Smooth muscle cell (in vitro differentiated cells): Measurements from ENCODE around the gene ETV6. TPM values are rescaled to one million over a fixed set of nuclear protein-coding genes. Genes with fewer than 3 reads are reported as not detected.

ENCODE experiments used
- DNase-seq: peaks from one replicate; lab custom pipeline; 2025; ENCODE audit not compliant: unreplicated experiment; lab: John Stamatoyannopoulos, UW
- H2AFZ ChIP-seq: fragments of 200-600 bp; sonication (generic); 2 replicates; pipeline ENCODE4 v1.6.0; 2016; ENCODE audit warnings: antibody characterized with exemption, low read depth, mild to moderate bottlenecking
- H3F3A ChIP-seq: fragments of 200-600 bp; sonication (generic); 2 replicates; pipeline ENCODE4 v1.6.0; 2017; ENCODE audit warnings: antibody characterized with exemption, low read depth
- H3K27ac ChIP-seq: fragments of 200-600 bp; sonication (generic); 2 replicates; pipeline ENCODE4 v1.5.1; 2016; ENCODE audit warnings: low read depth, mild to moderate bottlenecking
- H3K27me3 ChIP-seq: fragments of 200-600 bp; sonication (generic); 2 replicates; pipeline ENCODE4 v1.6.1; 2016; ENCODE audit warnings: low read depth, mild to moderate bottlenecking
- H3K36me3 ChIP-seq: fragments of 200-600 bp; sonication (generic); 2 replicates; pipeline ENCODE4 v1.5.1; 2016; ENCODE audit warnings: low read depth
- H3K4me1 ChIP-seq: fragments of 200-600 bp; sonication (generic); 2 replicates; pipeline ENCODE4 v1.5.1; 2016; ENCODE audit warnings: low read depth
- H3K4me2 ChIP-seq: fragments of 200-600 bp; sonication (generic); 2 replicates; pipeline ENCODE4 v1.6.0; 2016; ENCODE audit warnings: mild to moderate bottlenecking
- H3K4me3 ChIP-seq: fragments of 200-600 bp; sonication (generic); 2 replicates; pipeline ENCODE4 v1.5.1; 2016; ENCODE audit warnings: mild to moderate bottlenecking
- H3K79me2 ChIP-seq: fragments of 200-600 bp; sonication (generic); 2 replicates; pipeline ENCODE4 v1.6.0; 2016; ENCODE audit warnings: low read depth, mild to moderate bottlenecking
- H3K9ac ChIP-seq: fragments of 200-600 bp; sonication (generic); 2 replicates; pipeline ENCODE4 v1.6.0; 2016; ENCODE audit warnings: low read depth
- H3K9me3 ChIP-seq: fragments of 200-600 bp; sonication (generic); replicated peaks from 2 replicates; pipeline ENCODE4 v1.5.1; 2016; ENCODE audit warnings: low read depth
- H4K20me1 ChIP-seq: fragments of 200-600 bp; sonication (generic); 2 replicates; pipeline ENCODE4 v1.6.0; 2016; ENCODE audit warnings: low read depth
- CTCF ChIP-seq: fragments of 200-600 bp; sonication (generic); IDR thresholded peaks from 2 replicates; pipeline ENCODE4 v1.5.1; 2017; ENCODE audit warnings: borderline replicate concordance, mild to moderate bottlenecking, antibody characterized with exemption; ENCODE audit not compliant: insufficient read depth, poor library complexity, severe bottlenecking
- WGBS: methylation state at CpG from one replicate; pipeline ENCODE4 v1.1.7; 2016; ENCODE audit warnings: low lambda C conversion rate; 5-methylcytosine and 5-hydroxymethylcytosine counted together
- polyA plus RNA-seq: library from polyadenylated mRNA; unstranded; fragments of >200 nt; fragmentation: Nextera tagmentation; extraction: Ambion mirVana; gene quantifications from 2 replicates; pipeline ENCODE4 v1.2.1, GENCODE V29; 2016
- total RNA-seq: library from RNA; depleted of rRNA; stranded (reverse); fragments of >200 nt; gene quantifications from 2 replicates; pipeline ENCODE4 v1.2.3, GENCODE V29; 2014

Gene ETV6
- total and polyA plus RNA-seq, 2 experiments from 2014 or later, result 11.5 to 23.8 TPM

GRCh38 chr12:11795192-11795912, 145.9 kb downstream of the ETV6 start:
- no peak overlapping the region for H3K9ac ChIP-seq
- H3K9me3 ChIP-seq, result no peaks in the 10 kb centered on the region
- peaks cover 47% of the 10 kb centered on the region for H3K4me1 ChIP-seq
- H3K27ac ChIP-seq, result peak overlapping the region; percentile 86
- H3K36me3 ChIP-seq, result no peaks in the 10 kb centered on the region
- H4K20me1 ChIP-seq, result peaks cover 4% of the 10 kb centered on the region
- H2AFZ ChIP-seq, result no peak overlapping the region
- 86% methylated on average over 8 of the region's 8 CpGs for WGBS
- H3K79me2 ChIP-seq, result peaks cover 38% of the 10 kb centered on the region
- H3K27me3 ChIP-seq, result no peaks in the 10 kb centered on the region
- H3K4me2 ChIP-seq, result peak overlapping the region; percentile 50
- no peak overlapping the region for H3K4me3 ChIP-seq
- H3F3A ChIP-seq, result peaks cover 23% of the 10 kb centered on the region
- no peak for TF ChIP-seq CTCF
- DNase-seq, result no peak

DNA sequence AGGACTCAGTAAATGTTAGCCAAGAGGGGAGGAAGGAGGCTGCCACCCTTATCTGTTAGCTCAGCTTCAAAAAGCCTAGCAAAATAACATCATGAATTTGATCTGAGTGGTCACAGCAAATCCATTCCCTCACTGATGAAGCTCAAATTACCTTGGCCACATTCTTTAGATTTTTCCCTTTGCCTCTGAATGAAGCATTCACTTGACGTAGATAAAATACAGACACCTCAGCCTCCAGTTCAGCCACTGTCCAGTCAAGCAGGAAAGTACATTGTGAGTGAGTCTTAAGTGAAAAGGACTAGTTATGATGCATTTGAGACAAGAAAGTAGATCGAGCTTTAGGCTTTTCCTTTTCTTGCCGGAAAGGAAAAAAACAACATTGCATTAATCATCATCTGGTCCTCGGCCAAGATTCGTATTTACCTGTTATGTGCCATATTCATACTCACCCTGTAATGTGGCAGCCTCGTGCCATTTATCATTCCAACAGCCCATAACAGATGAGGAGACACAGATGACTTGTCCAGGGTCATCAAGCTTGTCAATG, 146.5 kb downstream of the ETV6 start:
- no peak for DNase-seq
- Histone ChIP-seq H3K4me2 (peak overlapping the region; percentile 50), H3K4me3 (no peak overlapping the region), H3K4me1 (peaks cover 47% of the 10 kb centered on the region), H3F3A (peaks cover 23% of the 10 kb centered on the region), H4K20me1 (peaks cover 4% of the 10 kb centered on the region), H3K27me3 (no peaks in the 10 kb centered on the region), H3K36me3 (no peaks in the 10 kb centered on the region), H3K9ac (no peak overlapping the region), H3K27ac (peak overlapping the region; percentile 86), H3K9me3 (no peaks in the 10 kb centered on the region), H2AFZ (no peak overlapping the region), H3K79me2 (peaks cover 36% of the 10 kb centered on the region)
- TF ChIP-seq CTCF, result no peak
- WGBS, result 53% methylated on average over 6 of the region's 6 CpGs

DNA sequence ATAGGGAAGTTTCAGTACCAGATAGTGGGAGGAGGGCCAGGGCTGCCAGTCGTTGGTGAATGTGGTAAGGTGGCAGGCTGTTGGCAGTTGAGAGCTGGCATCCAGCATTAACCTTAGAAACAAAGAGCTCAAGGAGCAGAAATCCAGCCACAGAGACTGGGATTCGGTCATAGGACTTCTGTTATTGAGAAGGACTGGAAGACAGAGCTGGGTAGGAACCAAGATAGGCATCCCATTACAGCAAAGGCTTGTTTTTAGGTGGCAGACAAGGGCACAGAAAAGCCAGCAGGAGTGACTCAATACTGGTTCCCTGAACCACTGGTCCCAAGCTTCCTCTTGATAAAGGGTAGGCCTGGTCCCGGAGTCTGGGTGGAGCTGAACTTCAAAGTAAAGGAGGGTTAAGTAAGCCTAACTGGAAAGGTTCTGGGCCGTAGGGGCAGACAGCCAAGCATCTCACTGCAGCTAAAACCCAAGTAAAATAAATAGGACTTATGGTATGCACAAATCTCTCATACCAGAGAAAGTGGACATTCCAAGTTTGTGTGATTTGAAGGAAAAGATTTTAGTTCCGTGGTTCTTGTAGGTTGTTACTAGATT, 147.9 kb downstream of the ETV6 start:
- Histone ChIP-seq H3K4me1 (peaks cover 47% of the 10 kb centered on the region), H2AFZ (no peak overlapping the region), H3F3A (peaks cover 23% of the 10 kb centered on the region), H4K20me1 (peaks cover 4% of the 10 kb centered on the region), H3K79me2 (peaks cover 22% of the 10 kb centered on the region), H3K9ac (no peak overlapping the region), H3K27me3 (no peaks in the 10 kb centered on the region), H3K9me3 (no peaks in the 10 kb centered on the region), H3K4me2 (peak overlapping the region; percentile 50), H3K4me3 (no peak overlapping the region), H3K36me3 (no peaks in the 10 kb centered on the region), H3K27ac (peak overlapping the region; percentile 86)
- no peak for DNase-seq
- TF ChIP-seq CTCF, result no peak
- WGBS, result 29% methylated on average over 5 of the region's 5 CpGs
